Keratinocyte (primary cell): ENCODE measurements around the gene PPL. TPM values are rescaled to one million over a fixed set of nuclear protein-coding genes. Genes with fewer than 3 reads are reported as not detected.

Experiments
- DNase-seq: peaks from one replicate; pipeline ENCODE4 v3.0.0-alpha.2; 2011; ENCODE audit warnings: low read depth, missing footprints, low spot score
- FAIRE-seq: peaks from 2 replicates; lab custom pipeline; 2011; peaks lifted over from hg19 to GRCh38; lab: Jason Lieb, UNC
- H2AFZ ChIP-seq: 2 replicates; pipeline ENCODE4 v1.6.0; 2012; ENCODE audit warnings: low read length, control low read depth, inconsistent platforms; ENCODE audit not compliant: control insufficient read depth
- H3K27ac ChIP-seq: 2 replicates; pipeline ENCODE4 v1.5.1; 2011; ENCODE audit warnings: low read length; ENCODE audit not compliant: control insufficient read depth, insufficient read depth
- H3K27me3 ChIP-seq: 3 replicates; pipeline ENCODE4 v1.6.0; 2011; ENCODE audit warnings: low read length; ENCODE audit not compliant: control insufficient read depth, insufficient read depth; ENCODE audit errors: extremely low read depth
- H3K36me3 ChIP-seq, 2 experiments: 2 replicates in 1 of 2; 3 replicates in 1 of 2; pipeline ENCODE4 v1.5.1; 2011; ENCODE audit warnings: low read length in 2 of 2, mild to moderate bottlenecking in 1 of 2; ENCODE audit not compliant: control insufficient read depth in 2 of 2, insufficient read depth in 2 of 2; ENCODE audit errors: extremely low read depth in 1 of 2
- H3K4me1 ChIP-seq: 3 replicates; pipeline ENCODE4 v1.5.1; 2011; ENCODE audit warnings: low read length; ENCODE audit not compliant: control insufficient read depth, insufficient read depth; ENCODE audit errors: extremely low read depth
- H3K4me2 ChIP-seq: 3 replicates; pipeline ENCODE4 v1.6.0; 2011; ENCODE audit warnings: low read depth, low read length; ENCODE audit not compliant: control insufficient read depth, insufficient read depth; ENCODE audit errors: extremely low read depth
- H3K4me3 ChIP-seq, 3 experiments: fragments of 200-600 bp in 1 of 3; sonication (generic) in 1 of 3; 2 replicates in 2 of 3; 3 replicates in 1 of 3; pipeline ENCODE4 v1.5.1; 2011 to 2016; ENCODE audit warnings: low read length in 3 of 3, mild to moderate bottlenecking in 3 of 3, control low read depth in 2 of 3, inconsistent platforms in 1 of 3, low read depth in 1 of 3, mixed read lengths in 1 of 3, mixed run types in 1 of 3, moderate library complexity in 1 of 3; ENCODE audit not compliant: control insufficient read depth in 2 of 3, insufficient read depth in 2 of 3; ENCODE audit errors: extremely low read depth in 1 of 3
- H3K79me2 ChIP-seq: 2 replicates; pipeline ENCODE4 v1.6.0; 2012; ENCODE audit warnings: low read length; ENCODE audit not compliant: control insufficient read depth, insufficient read depth
- H3K9ac ChIP-seq: 3 replicates; pipeline ENCODE4 v1.6.0; 2011; ENCODE audit warnings: low read length; ENCODE audit not compliant: control insufficient read depth, insufficient read depth; ENCODE audit errors: extremely low read depth
- H3K9me1 ChIP-seq: 3 replicates; pipeline ENCODE4 v1.6.0; 2011; ENCODE audit warnings: low read length; ENCODE audit not compliant: control insufficient read depth, insufficient read depth; ENCODE audit errors: extremely low read depth
- H3K9me3 ChIP-seq: 2 replicates; pipeline ENCODE4 v1.5.1; 2012; ENCODE audit warnings: low read depth, low read length; ENCODE audit not compliant: control insufficient read depth
- H4K20me1 ChIP-seq: 3 replicates; pipeline ENCODE4 v1.6.0; 2011; ENCODE audit warnings: low read length; ENCODE audit not compliant: control insufficient read depth, insufficient read depth; ENCODE audit errors: extremely low read depth
- EZH2 ChIP-seq: IDR thresholded peaks from one replicate; pipeline ENCODE4 v1.6.1; 2012; ENCODE audit warnings: inconsistent platforms, mild to moderate bottlenecking, low read length, moderate library complexity
- dilution Hi-C: fragments of 300-500 bp; cut with MboI; formaldehyde crosslinking; loops from one replicate; pipeline ENCODE4 v1.7.0; 2020; ENCODE audit warnings: low sequenced_read_pairs; ENCODE audit not compliant: extremely low pct_ligation_motif_present
- polyA plus RNA-seq, 5 experiments: library from polyadenylated mRNA; depleted of rRNA in 3 of 5; stranded (reverse) in 3 of 5; stranded (forward) in 1 of 5; unstranded in 1 of 5; fragments of >200 nt; gene quantifications; 1 replicate in 1 of 5; 2 replicates in 3 of 5; 3 replicates in 1 of 5; pipeline versions ENCODE4 v1.2.1 to v1.2.3, GENCODE V29; 2011 to 2012; ENCODE audit warnings: missing spikeins in 2 of 5, low read depth in 1 of 5, low replicate concordance in 1 of 5
- TF ChIP-seq, protein P1 (sequence below), 3 experiments: IDR thresholded peaks in 1 of 3; conservative IDR thresholded peaks in 1 of 3; optimal IDR thresholded peaks in 1 of 3; 2 replicates in 2 of 3; 3 replicates in 1 of 3; pipeline versions ENCODE3 to v1.5.1; 2011; ENCODE audit warnings: low read length in 3 of 3, mild to moderate bottlenecking in 3 of 3, moderate library complexity in 2 of 3, control low read depth in 1 of 3, inconsistent platforms in 1 of 3; ENCODE audit not compliant: insufficient read depth in 2 of 3; ENCODE audit errors: extremely low read depth in 1 of 3

The PPL gene
- polyA plus RNA-seq, 1 donor (not counting 4 experiments of a cell fraction or from before 2014, with no cell fraction given): 26.6 TPM

DNA sequence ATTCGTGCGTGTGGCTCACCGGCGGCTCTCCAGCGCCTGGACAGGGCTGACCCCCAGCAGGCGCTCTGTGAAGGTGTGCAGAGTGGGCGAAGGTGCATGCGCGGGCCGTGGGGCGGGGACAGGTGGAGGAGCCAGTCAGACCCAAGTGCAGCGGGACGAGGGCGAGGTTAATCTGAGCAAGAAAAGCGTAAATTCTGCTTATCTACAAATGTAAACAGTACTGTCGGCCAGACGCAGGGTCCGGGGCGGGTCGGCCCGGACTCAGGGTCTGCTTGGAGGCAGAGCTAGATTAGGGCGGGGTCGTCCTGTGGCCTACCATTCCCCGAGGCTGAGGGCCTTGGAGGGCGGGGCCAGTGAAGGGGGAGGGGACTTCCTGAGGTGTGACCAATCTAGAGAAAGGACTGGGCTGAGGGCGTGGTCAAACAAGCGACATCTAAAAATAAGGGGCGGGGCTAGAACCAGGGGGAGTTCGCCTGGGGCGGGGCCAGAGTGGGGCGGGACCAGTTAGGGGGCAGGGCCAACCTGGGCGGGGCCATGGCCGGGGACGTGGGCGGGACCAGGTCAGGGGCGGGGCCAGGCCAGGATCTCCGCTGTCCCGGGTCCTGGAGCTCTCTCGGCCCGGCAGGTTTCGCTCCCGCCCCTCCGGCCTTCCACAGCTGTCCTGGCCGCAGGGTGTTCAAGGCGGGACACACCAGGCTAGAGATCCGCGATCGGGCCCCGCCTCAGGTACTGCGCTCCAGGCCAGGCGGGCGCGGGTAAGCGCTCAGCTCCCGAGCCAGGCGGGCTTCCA is 21.0 kb upstream of the PPL start, which contains the start of gene SEC14L5:
TSS of gene SEC14L5 (plus strand) at position 611 of the 790 bp plus-strand sequence. CDS start 994 bp downstream, outside the sequence.
- peak within 1 kb of the TSS; percentile 95 for H3K4me2 ChIP-seq
- peak within 1 kb of the TSS; percentile 54 for H3K27ac ChIP-seq
- no peaks in the 10 kb centered on the region for H3K9me3 ChIP-seq
- H2AFZ ChIP-seq: peak within 1 kb of the TSS; percentile 98
- DNase-seq (peak; percentile 97), FAIRE-seq (peak; percentile 91)
- H3K9ac ChIP-seq: peak within 1 kb of the TSS; percentile 63
- peak within 1 kb of the TSS; percentile 50 to 86 (median 82) for H3K4me3 ChIP-seq
- peaks cover 5% of the 10 kb centered on the region for H4K20me1 ChIP-seq
- H3K4me1 ChIP-seq: peaks cover 17% of the 10 kb centered on the region
- H3K79me2 ChIP-seq: no peaks in the 10 kb centered on the region
- no peaks in the 10 kb centered on the region for H3K36me3 ChIP-seq
- dilution Hi-C loops: no loop called here
- H3K27me3 ChIP-seq: peaks cover 8% of the 10 kb centered on the region
- no peaks in the 10 kb centered on the region for H3K9me1 ChIP-seq
- no peak for TF ChIP-seq EZH2
- TF ChIP-seq, protein P1, sequence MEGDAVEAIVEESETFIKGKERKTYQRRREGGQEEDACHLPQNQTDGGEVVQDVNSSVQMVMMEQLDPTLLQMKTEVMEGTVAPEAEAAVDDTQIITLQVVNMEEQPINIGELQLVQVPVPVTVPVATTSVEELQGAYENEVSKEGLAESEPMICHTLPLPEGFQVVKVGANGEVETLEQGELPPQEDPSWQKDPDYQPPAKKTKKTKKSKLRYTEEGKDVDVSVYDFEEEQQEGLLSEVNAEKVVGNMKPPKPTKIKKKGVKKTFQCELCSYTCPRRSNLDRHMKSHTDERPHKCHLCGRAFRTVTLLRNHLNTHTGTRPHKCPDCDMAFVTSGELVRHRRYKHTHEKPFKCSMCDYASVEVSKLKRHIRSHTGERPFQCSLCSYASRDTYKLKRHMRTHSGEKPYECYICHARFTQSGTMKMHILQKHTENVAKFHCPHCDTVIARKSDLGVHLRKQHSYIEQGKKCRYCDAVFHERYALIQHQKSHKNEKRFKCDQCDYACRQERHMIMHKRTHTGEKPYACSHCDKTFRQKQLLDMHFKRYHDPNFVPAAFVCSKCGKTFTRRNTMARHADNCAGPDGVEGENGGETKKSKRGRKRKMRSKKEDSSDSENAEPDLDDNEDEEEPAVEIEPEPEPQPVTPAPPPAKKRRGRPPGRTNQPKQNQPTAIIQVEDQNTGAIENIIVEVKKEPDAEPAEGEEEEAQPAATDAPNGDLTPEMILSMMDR (optimal IDR thresholded peaks at IDR 0.05 in 1 of 3, IDR thresholded peaks at IDR 0.05 in 1 of 3, conservative IDR thresholded peaks at IDR 0.05 in 1 of 3; ENCODE audit: extremely low read depth in 1 of 3, insufficient read depth in 2 of 3, low read length in 3 of 3): peak in 1 of 3 experiments; percentile 28

DNA sequence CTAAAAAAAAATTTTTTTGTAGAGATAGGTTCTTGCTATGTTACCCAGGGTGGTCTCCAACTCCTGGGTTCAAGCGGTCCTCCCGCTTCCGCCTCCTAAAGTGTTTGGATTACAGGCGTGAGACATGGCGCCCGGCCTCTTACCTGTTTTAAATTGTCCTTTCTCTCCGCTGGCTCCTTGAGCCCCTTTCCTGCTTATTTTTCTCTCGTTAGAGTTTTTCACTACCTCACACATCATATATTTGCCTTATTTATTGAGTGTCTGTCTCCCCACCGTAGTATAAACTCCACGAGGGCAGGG is 20.4 kb upstream of the PPL start:
- Histone ChIP-seq H3K9me1 (no peaks in the 10 kb centered on the region), H3K36me3 (no peaks in the 10 kb centered on the region), H2AFZ (peak overlapping the region; percentile 98), H3K27me3 (peaks cover 8% of the 10 kb centered on the region), H3K4me1 (peaks cover 17% of the 10 kb centered on the region), H3K79me2 (no peaks in the 10 kb centered on the region), H3K27ac (peak overlapping the region; percentile 54), H4K20me1 (peaks cover 5% of the 10 kb centered on the region), H3K4me3 (peak overlapping the region; percentile 50 to 86 (median 82)), H3K9ac (peak overlapping the region; percentile 63), H3K9me3 (no peaks in the 10 kb centered on the region), H3K4me2 (peak overlapping the region; percentile 95)
- no peak for DNase-seq
- no peak for TF ChIP-seq EZH2
- TF ChIP-seq, protein P1 (optimal IDR thresholded peaks at IDR 0.05 in 1 of 3, IDR thresholded peaks at IDR 0.05 in 1 of 3, conservative IDR thresholded peaks at IDR 0.05 in 1 of 3; ENCODE audit: extremely low read depth in 1 of 3, insufficient read depth in 2 of 3, low read length in 3 of 3): no peak
- FAIRE-seq: no peak
- dilution Hi-C loops: no loop called here
